HL-60 (cell line): Measurements from ENCODE around the gene ACTN1.
A peak's percentile ranks its signal among the peaks of the same experiment; 100 is the strongest.

Experiments used
- POLR2AphosphoS5 ChIP-seq: IDR thresholded peaks from 2 replicates; pipeline ENCODE4 v1.6.1; 2012; ENCODE audit warnings: low read depth
- REST ChIP-seq: IDR thresholded peaks from 2 replicates; pipeline ENCODE4 v1.6.1; 2012; ENCODE audit warnings: low read depth; ENCODE audit not compliant: insufficient replicate concordance
- SPI1 ChIP-seq: IDR thresholded peaks from 2 replicates; pipeline ENCODE4 v1.6.1; 2012; ENCODE audit warnings: low read depth, mild to moderate bottlenecking, borderline replicate concordance
- TF ChIP-seq, protein P1 (sequence below): IDR thresholded peaks from one replicate; pipeline ENCODE4 v1.5.1; 2011; ENCODE audit warnings: low read length, control low read depth, inconsistent platforms; ENCODE audit not compliant: insufficient read depth

- TF ChIP-seq, protein P1, sequence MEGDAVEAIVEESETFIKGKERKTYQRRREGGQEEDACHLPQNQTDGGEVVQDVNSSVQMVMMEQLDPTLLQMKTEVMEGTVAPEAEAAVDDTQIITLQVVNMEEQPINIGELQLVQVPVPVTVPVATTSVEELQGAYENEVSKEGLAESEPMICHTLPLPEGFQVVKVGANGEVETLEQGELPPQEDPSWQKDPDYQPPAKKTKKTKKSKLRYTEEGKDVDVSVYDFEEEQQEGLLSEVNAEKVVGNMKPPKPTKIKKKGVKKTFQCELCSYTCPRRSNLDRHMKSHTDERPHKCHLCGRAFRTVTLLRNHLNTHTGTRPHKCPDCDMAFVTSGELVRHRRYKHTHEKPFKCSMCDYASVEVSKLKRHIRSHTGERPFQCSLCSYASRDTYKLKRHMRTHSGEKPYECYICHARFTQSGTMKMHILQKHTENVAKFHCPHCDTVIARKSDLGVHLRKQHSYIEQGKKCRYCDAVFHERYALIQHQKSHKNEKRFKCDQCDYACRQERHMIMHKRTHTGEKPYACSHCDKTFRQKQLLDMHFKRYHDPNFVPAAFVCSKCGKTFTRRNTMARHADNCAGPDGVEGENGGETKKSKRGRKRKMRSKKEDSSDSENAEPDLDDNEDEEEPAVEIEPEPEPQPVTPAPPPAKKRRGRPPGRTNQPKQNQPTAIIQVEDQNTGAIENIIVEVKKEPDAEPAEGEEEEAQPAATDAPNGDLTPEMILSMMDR = no peak
- TF ChIP-seq POLR2AphosphoS5 (no peak), REST (no peak), SPI1 (0 out of 2 replicates have a peak, but pooled peaks have one; percentile 23)
Observed at GRCh38 chr14:68957775-68958174, 21.3 kb downstream of the ACTN1 start.
